Activated T-helper 1 cell treated with Interleukin-2 at 50 U/mL for 16 hours (primary cell): ENCODE data around the gene GALNT7.

Source experiments
- DNase-seq: peaks from one replicate; pipeline ENCODE4 v3.0.0-alpha.2; 2020; ENCODE audit warnings: low read depth

Gene GALNT7

GRCh38 chr4:173264684-173265185, 96.1 kb downstream of the GALNT7 start:
- DNase-seq = no peak

GRCh38 chr4:173265751-173266150, 97.1 kb downstream of the GALNT7 start:
- no peak for DNase-seq

GRCh38 chr4:173267711-173268110, 99.1 kb downstream of the GALNT7 start:
- no peak for DNase-seq

- DNase-seq = no peak
Measured at GRCh38 chr4:173269280-173269679, 100.7 kb downstream of the GALNT7 start.

GRCh38 chr4:173270312-173271027, 101.9 kb downstream of the GALNT7 start:
- no peak for DNase-seq

- no peak for DNase-seq
Measured at GRCh38 chr4:173272314-173272713, 103.7 kb downstream of the GALNT7 start.

GRCh38 chr4:173272996-173273395, 104.4 kb downstream of the GALNT7 start:
- no peak for DNase-seq

- DNase-seq = no peak
Measured at GRCh38 chr4:173273941-173274340, 105.3 kb downstream of the GALNT7 start.

- no peak for DNase-seq
Measured at GRCh38 chr4:173274744-173275143, 106.1 kb downstream of the GALNT7 start.

GRCh38 chr4:173275150-173275549, 106.5 kb downstream of the GALNT7 start:
- no peak for DNase-seq

GRCh38 chr4:173277340-173277739, 108.7 kb downstream of the GALNT7 start:
- no peak for DNase-seq

- no peak for DNase-seq
Measured at GRCh38 chr4:173280998-173281397, 112.4 kb downstream of the GALNT7 start.

GRCh38 chr4:173281406-173282255, 113.0 kb downstream of the GALNT7 start:
- DNase-seq = no peak

GRCh38 chr4:173282256-173282562, 113.6 kb downstream of the GALNT7 start:
- DNase-seq = no peak

- no peak for DNase-seq
Measured at GRCh38 chr4:173282626-173283025, 114.0 kb downstream of the GALNT7 start.

- no peak for DNase-seq
Measured at GRCh38 chr4:173284463-173284862, 115.9 kb downstream of the GALNT7 start.

GRCh38 chr4:173287486-173287885, 118.9 kb downstream of the GALNT7 start:
- no peak for DNase-seq

GRCh38 chr4:173288296-173288695, 119.7 kb downstream of the GALNT7 start:
- peak; percentile 22 for DNase-seq

- no peak for DNase-seq
Measured at GRCh38 chr4:173288698-173289352, 120.2 kb downstream of the GALNT7 start.

GRCh38 chr4:173289353-173289727, 120.7 kb downstream of the GALNT7 start:
- no peak for DNase-seq

GRCh38 chr4:173291899-173292298, 123.3 kb downstream of the GALNT7 start:
- no peak for DNase-seq

- no peak for DNase-seq
Measured at GRCh38 chr4:173293663-173294062, 125.1 kb downstream of the GALNT7 start.

- DNase-seq = no peak
Measured at GRCh38 chr4:173294444-173294843, 125.8 kb downstream of the GALNT7 start.
